CD8-positive, alpha-beta memory T cell (primary cell): ENCODE data around the gene C1R. TPM values are rescaled to one million over a fixed set of nuclear protein-coding genes. Genes with fewer than 3 reads are reported as not detected.

Experiments used
- CTCF ChIA-PET: fragments of 350-600 bp; sonication (Branson Sonifier 250); formaldehyde crosslinking; loops from one replicate; lab custom pipeline; 2021; ENCODE audit warnings: antibody characterized with exemption; lab: Charles Lee
- POLR2A ChIA-PET: fragments of 350-600 bp; sonication (Branson Sonifier 250); formaldehyde crosslinking; loops from one replicate; lab custom pipeline; 2021; ENCODE audit warnings: antibody characterized with exemption; lab: Charles Lee
- DNase-seq, 5 donors: peaks; one replicate each; pipeline versions ENCODE4 v3.0.0 to v3.0.0-alpha.2; 2020 to 2022; ENCODE audit warnings: mixed read lengths in 1 of 5
- H3K27ac ChIP-seq: one replicate; pipeline ENCODE4 v1.7.0; 2013; ENCODE audit warnings: low read depth, mild to moderate bottlenecking, low read length, moderate library complexity
- H3K27me3 ChIP-seq: 2 replicates; pipeline ENCODE4 v1.7.0; 2013; ENCODE audit warnings: low read length, mild to moderate bottlenecking; ENCODE audit not compliant: insufficient read depth, poor library complexity, severe bottlenecking
- H3K36me3 ChIP-seq: 2 replicates; pipeline ENCODE4 v1.7.0; 2013; ENCODE audit warnings: mild to moderate bottlenecking, low read length, moderate library complexity; ENCODE audit not compliant: insufficient read depth
- H3K4me1 ChIP-seq: 2 replicates; pipeline ENCODE4 v1.7.0; 2013; ENCODE audit warnings: mild to moderate bottlenecking, low read length, moderate library complexity; ENCODE audit not compliant: insufficient read depth
- H3K4me3 ChIP-seq: 2 replicates; pipeline ENCODE4 v1.7.0; 2013; ENCODE audit warnings: mild to moderate bottlenecking, low read length
- H3K9me3 ChIP-seq: 2 replicates; pipeline ENCODE4 v1.7.0; 2013; ENCODE audit warnings: mild to moderate bottlenecking, low read length
- H3K27ac Mint-ChIP-seq, 8 donors: one replicate each; pipeline ENCODE4 v1.8.0; 2020 to 2021; ENCODE audit warnings: mixed read lengths in 8 of 8, mild to moderate bottlenecking in 6 of 8, inconsistent platforms in 3 of 8, moderate library complexity in 3 of 8
- H3K27me3 Mint-ChIP-seq, 2 donors: one replicate each; pipeline ENCODE4 v1.8.0; 2020 to 2021; ENCODE audit warnings: mixed read lengths in 2 of 2, mild to moderate bottlenecking in 1 of 2, moderate library complexity in 1 of 2
- H3K36me3 Mint-ChIP-seq, 3 donors: one replicate each; pipeline ENCODE4 v1.8.0; 2020 to 2021; ENCODE audit warnings: mixed read lengths in 3 of 3, inconsistent platforms in 1 of 3, mild to moderate bottlenecking in 1 of 3
- H3K4me1 Mint-ChIP-seq, 3 donors: one replicate each; pipeline ENCODE4 v1.8.0; 2020 to 2021; ENCODE audit warnings: mixed read lengths in 3 of 3, inconsistent platforms in 1 of 3, mild to moderate bottlenecking in 1 of 3
- H3K4me3 Mint-ChIP-seq, 7 donors: one replicate each; pipeline ENCODE4 v1.8.0; 2020 to 2021; ENCODE audit warnings: mixed read lengths in 7 of 7, mild to moderate bottlenecking in 6 of 7, moderate library complexity in 4 of 7, inconsistent platforms in 2 of 7
- H3K9me3 Mint-ChIP-seq, 5 donors: one replicate each; pipeline ENCODE4 v1.8.0; 2020 to 2022; ENCODE audit warnings: mixed read lengths in 5 of 5, mild to moderate bottlenecking in 3 of 5, moderate library complexity in 2 of 5, inconsistent platforms in 1 of 5
- polyA plus RNA-seq: library from polyadenylated mRNA; unstranded; fragments of 300-500 nt; fragmentation: Illumina TruSeq; gene quantifications from one replicate; pipeline ENCODE4 v1.2.3, GENCODE V29; 2021
- total RNA-seq, 2 experiments: library from RNA; stranded (reverse); gene quantifications; one replicate each; pipeline ENCODE4 v1.2.3, GENCODE V29; 2021

Gene C1R
- total and polyA plus RNA-seq, 3 experiments from 2014 or later, result 1.2 to 1.9 (median 1.7) TPM

- Mint-ChIP-seq H3K27ac (peak overlapping the region in 2 of 8 donors; percentile 86 to 87), H3K36me3 (peaks cover 0 to 3% (median 0%) of the 10 kb centered on the region in 3 donors)
- CTCF ChIA-PET, result interaction anchor here (1.3 to 5.1 kb wide), 5 partner anchors 9 to 165 kb away, joined by 3 to 27 read pairs (median 4); partner anchors contain the start of gene C1RL
Measured at GRCh38 chr12:7089196-7089871, 2.9 kb downstream of the C1R start.

GRCh38 chr12:7083125-7083524 is 9.1 kb downstream of the C1R start:
- Mint-ChIP-seq H3K27ac (peak overlapping the region in 1 of 8 donors; percentile 45), H3K27me3 (peaks cover 0 to 4% of the 10 kb centered on the region in 2 donors), H3K4me3 (no peak overlapping the region), H3K4me1 (no peaks in the 10 kb centered on the region), H3K36me3 (peaks cover 0 to 3% (median 0%) of the 10 kb centered on the region in 3 donors), H3K9me3 (no peaks in the 10 kb centered on the region)
- ChIA-PET POLR2A (no interaction called here), CTCF (no interaction called here)
- no peak for DNase-seq
- Histone ChIP-seq H3K27me3 (no peaks in the 10 kb centered on the region), H3K4me1 (no peaks in the 10 kb centered on the region), H3K4me3 (no peak overlapping the region), H3K9me3 (no peaks in the 10 kb centered on the region), H3K36me3 (no peaks in the 10 kb centered on the region), H3K27ac (no peak overlapping the region)

More at GRCh38 chr12:7089196-7089871, 2.9 kb downstream of the C1R start:
- no peak for DNase-seq
- Histone ChIP-seq H3K27me3 (no peaks in the 10 kb centered on the region), H3K9me3 (no peaks in the 10 kb centered on the region), H3K27ac (no peak overlapping the region), H3K4me1 (peaks cover 12% of the 10 kb centered on the region), H3K4me3 (no peak overlapping the region), H3K36me3 (no peaks in the 10 kb centered on the region)
- H3K4me3 Mint-ChIP-seq, result no peak overlapping the region
- H3K27me3 Mint-ChIP-seq, result peaks cover 2 to 6% of the 10 kb centered on the region in 2 donors
- no peaks in the 10 kb centered on the region for H3K9me3 Mint-ChIP-seq
- peaks cover 6 to 11% (median 9%) of the 10 kb centered on the region in 3 donors for H3K4me1 Mint-ChIP-seq
- POLR2A ChIA-PET, result no interaction called here

GRCh38 chr12:7081037-7081436 is 11.2 kb downstream of the C1R start:
- peaks cover 0 to 4% of the 10 kb centered on the region in 2 donors for H3K27me3 Mint-ChIP-seq
- Histone ChIP-seq H3K27me3 (no peaks in the 10 kb centered on the region), H3K27ac (no peak overlapping the region), H3K4me3 (no peak overlapping the region), H3K4me1 (no peaks in the 10 kb centered on the region), H3K36me3 (no peaks in the 10 kb centered on the region), H3K9me3 (no peaks in the 10 kb centered on the region)
- no peak overlapping the region for H3K27ac Mint-ChIP-seq
- no peaks in the 10 kb centered on the region for H3K36me3 Mint-ChIP-seq
- ChIA-PET POLR2A (no interaction called here), CTCF (interaction anchor here (0.7 kb wide), 1 partner anchor 190 kb away, joined by 3 read pairs; no protein-coding TSS in a partner anchor)
- H3K4me1 Mint-ChIP-seq, result peaks cover 0 to 4% (median 2%) of the 10 kb centered on the region in 3 donors
- H3K9me3 Mint-ChIP-seq, result no peaks in the 10 kb centered on the region
- H3K4me3 Mint-ChIP-seq, result peak overlapping the region in 1 of 7 donors; percentile 42
- DNase-seq, result no peak

GRCh38 chr12:7079826-7080125 is 12.5 kb downstream of the C1R start:
- Mint-ChIP-seq H3K27ac (no peak overlapping the region), H3K27me3 (peaks cover 2 to 4% of the 10 kb centered on the region in 2 donors), H3K4me1 (peaks cover 0 to 10% (median 8%) of the 10 kb centered on the region in 3 donors), H3K9me3 (no peaks in the 10 kb centered on the region), H3K36me3 (no peaks in the 10 kb centered on the region), H3K4me3 (no peak overlapping the region)
- no peaks in the 10 kb centered on the region for H3K27me3 ChIP-seq
- no peak for DNase-seq
- POLR2A ChIA-PET, result no interaction called here
- CTCF ChIA-PET, result interaction anchor here (1.1 to 1.5 kb wide), 2 partner anchors 10 to 54 kb away, joined by 4 read pairs; no protein-coding TSS in a partner anchor
- no peaks in the 10 kb centered on the region for H3K4me1 ChIP-seq
- no peaks in the 10 kb centered on the region for H3K36me3 ChIP-seq
- no peaks in the 10 kb centered on the region for H3K9me3 ChIP-seq
- no peak overlapping the region for H3K27ac ChIP-seq
- H3K4me3 ChIP-seq, result no peak overlapping the region

- no peak overlapping the region for H3K4me3 Mint-ChIP-seq
- POLR2A ChIA-PET, result no interaction called here
- Histone ChIP-seq H3K9me3 (no peaks in the 10 kb centered on the region), H3K27me3 (no peaks in the 10 kb centered on the region), H3K36me3 (no peaks in the 10 kb centered on the region), H3K4me3 (no peak overlapping the region), H3K27ac (no peak overlapping the region), H3K4me1 (no peaks in the 10 kb centered on the region)
- H3K4me1 Mint-ChIP-seq, result peaks cover 0 to 10% (median 8%) of the 10 kb centered on the region in 3 donors
- CTCF ChIA-PET, result interaction anchor here (1.2 kb wide), 1 partner anchor 11 kb away, joined by 3 read pairs; no protein-coding TSS in a partner anchor
- no peak overlapping the region for H3K27ac Mint-ChIP-seq
- H3K9me3 Mint-ChIP-seq, result no peaks in the 10 kb centered on the region
- peaks cover 4 to 10% of the 10 kb centered on the region in 2 donors for H3K27me3 Mint-ChIP-seq
- DNase-seq, result no peak
- H3K36me3 Mint-ChIP-seq, result no peaks in the 10 kb centered on the region
Measured at GRCh38 chr12:7078163-7078562, 14.1 kb downstream of the C1R start.

GRCh38 chr12:7076493-7076892 is 15.8 kb downstream of the C1R start:
- Mint-ChIP-seq H3K36me3 (no peaks in the 10 kb centered on the region), H3K27me3 (peaks cover 4 to 23% of the 10 kb centered on the region in 2 donors), H3K4me1 (peaks cover 0 to 10% (median 8%) of the 10 kb centered on the region in 3 donors), H3K27ac (no peak overlapping the region), H3K9me3 (no peaks in the 10 kb centered on the region), H3K4me3 (no peak overlapping the region)
- no peak for DNase-seq
- Histone ChIP-seq H3K9me3 (no peaks in the 10 kb centered on the region), H3K27ac (no peak overlapping the region), H3K36me3 (no peaks in the 10 kb centered on the region), H3K27me3 (no peaks in the 10 kb centered on the region), H3K4me1 (no peaks in the 10 kb centered on the region), H3K4me3 (no peak overlapping the region)
- ChIA-PET CTCF (interaction anchor here (1.5 kb wide), 1 partner anchor 78 kb away, joined by 4 read pairs; no protein-coding TSS in a partner anchor), POLR2A (no interaction called here)

GRCh38 chr12:7075939-7076338 is 16.3 kb downstream of the C1R start:
- Mint-ChIP-seq H3K9me3 (no peaks in the 10 kb centered on the region), H3K27me3 (peaks cover 4 to 24% of the 10 kb centered on the region in 2 donors), H3K27ac (peak overlapping the region in 4 of 8 donors; percentile 0 to 18 (median 8)), H3K36me3 (no peaks in the 10 kb centered on the region), H3K4me1 (peaks cover 0 to 10% (median 8%) of the 10 kb centered on the region in 3 donors), H3K4me3 (no peak overlapping the region)
- Histone ChIP-seq H3K27ac (no peak overlapping the region), H3K36me3 (no peaks in the 10 kb centered on the region), H3K4me1 (no peaks in the 10 kb centered on the region), H3K4me3 (no peak overlapping the region), H3K27me3 (no peaks in the 10 kb centered on the region), H3K9me3 (no peaks in the 10 kb centered on the region)
- no peak for DNase-seq
- ChIA-PET CTCF (interaction anchor here (1.5 kb wide), 1 partner anchor 77 kb away, joined by 4 read pairs; no protein-coding TSS in a partner anchor), POLR2A (no interaction called here)

- CTCF ChIA-PET, result interaction anchor here (1.5 kb wide), 1 partner anchor 77 kb away, joined by 4 read pairs; no protein-coding TSS in a partner anchor
- H3K4me3 Mint-ChIP-seq, result no peak overlapping the region
- H3K27ac ChIP-seq, result no peak overlapping the region
- no peaks in the 10 kb centered on the region for H3K9me3 ChIP-seq
- H3K36me3 Mint-ChIP-seq, result no peaks in the 10 kb centered on the region
- POLR2A ChIA-PET, result no interaction called here
- DNase-seq, result no peak
- H3K4me3 ChIP-seq, result no peak overlapping the region
- H3K27me3 ChIP-seq, result no peaks in the 10 kb centered on the region
- no peaks in the 10 kb centered on the region for H3K36me3 ChIP-seq
- peaks cover 4 to 28% of the 10 kb centered on the region in 2 donors for H3K27me3 Mint-ChIP-seq
- H3K4me1 Mint-ChIP-seq, result peaks cover 0 to 10% (median 8%) of the 10 kb centered on the region in 3 donors
- H3K4me1 ChIP-seq, result no peaks in the 10 kb centered on the region
- peak overlapping the region in 5 of 8 donors; percentile 0 to 18 (median 5) for H3K27ac Mint-ChIP-seq
- H3K9me3 Mint-ChIP-seq, result no peaks in the 10 kb centered on the region
Measured at GRCh38 chr12:7075518-7075917, 16.7 kb downstream of the C1R start.
